Astrocyte of the spinal cord (primary cell): ENCODE results near the gene COX10.

Experiments used
- DNase-seq: peaks from one replicate; pipeline ENCODE4 v3.0.0; 2011; ENCODE audit warnings: low read depth, low spot score
- H3K4me3 ChIP-seq: 2 replicates; pipeline ENCODE4 v1.5.1; 2011; ENCODE audit warnings: low read depth, mild to moderate bottlenecking, low read length, moderate library complexity
- in situ Hi-C: cut with HindIII; loops from 2 replicates; pipeline ENCODE4 v1.10.0; 2017; ENCODE audit warnings: low sequenced_read_pairs
- TF ChIP-seq, protein P1 (sequence below): IDR thresholded peaks from 2 replicates; pipeline ENCODE4 v1.5.1; 2012; ENCODE audit warnings: low read depth, mild to moderate bottlenecking, low read length, inconsistent platforms

COX10 gene

DNA sequence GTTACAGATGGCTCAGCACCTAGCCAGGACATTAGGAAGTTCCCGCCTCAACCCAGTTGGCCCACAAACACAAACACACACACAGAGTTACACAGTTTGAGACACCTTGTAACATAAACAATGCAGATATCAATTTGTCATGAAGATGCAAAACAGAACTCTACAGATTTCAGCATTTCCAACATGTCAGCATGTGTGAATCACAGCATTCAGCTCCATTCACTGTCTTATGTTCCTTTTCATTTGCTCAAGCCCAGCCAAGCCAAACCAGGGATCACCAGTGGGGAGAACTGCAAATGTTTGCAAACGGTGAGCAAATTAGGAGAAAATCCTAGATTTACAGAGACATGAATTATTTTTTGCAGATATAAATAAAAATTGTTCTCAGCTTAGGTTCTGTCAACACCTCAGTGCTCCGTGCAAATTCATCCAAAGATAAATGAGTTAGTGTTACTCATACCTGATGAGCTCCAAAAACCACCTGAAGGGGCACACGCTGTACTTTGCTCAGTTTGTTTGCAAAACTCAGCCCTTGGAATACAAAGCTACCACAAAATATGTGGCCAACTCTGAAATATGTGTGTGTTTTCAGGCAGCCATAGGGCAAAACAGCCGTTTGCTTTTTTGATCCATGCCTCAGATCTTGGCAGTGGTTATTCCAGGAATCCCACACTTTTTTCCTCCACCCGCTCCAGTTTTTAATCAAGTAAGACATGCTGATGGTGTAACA, 16.3 kb upstream of the COX10 start:
- in situ Hi-C loops, result no loop called here
- no peak overlapping the region for H3K4me3 ChIP-seq
- peak; percentile 24 for DNase-seq
- TF ChIP-seq, protein P1, sequence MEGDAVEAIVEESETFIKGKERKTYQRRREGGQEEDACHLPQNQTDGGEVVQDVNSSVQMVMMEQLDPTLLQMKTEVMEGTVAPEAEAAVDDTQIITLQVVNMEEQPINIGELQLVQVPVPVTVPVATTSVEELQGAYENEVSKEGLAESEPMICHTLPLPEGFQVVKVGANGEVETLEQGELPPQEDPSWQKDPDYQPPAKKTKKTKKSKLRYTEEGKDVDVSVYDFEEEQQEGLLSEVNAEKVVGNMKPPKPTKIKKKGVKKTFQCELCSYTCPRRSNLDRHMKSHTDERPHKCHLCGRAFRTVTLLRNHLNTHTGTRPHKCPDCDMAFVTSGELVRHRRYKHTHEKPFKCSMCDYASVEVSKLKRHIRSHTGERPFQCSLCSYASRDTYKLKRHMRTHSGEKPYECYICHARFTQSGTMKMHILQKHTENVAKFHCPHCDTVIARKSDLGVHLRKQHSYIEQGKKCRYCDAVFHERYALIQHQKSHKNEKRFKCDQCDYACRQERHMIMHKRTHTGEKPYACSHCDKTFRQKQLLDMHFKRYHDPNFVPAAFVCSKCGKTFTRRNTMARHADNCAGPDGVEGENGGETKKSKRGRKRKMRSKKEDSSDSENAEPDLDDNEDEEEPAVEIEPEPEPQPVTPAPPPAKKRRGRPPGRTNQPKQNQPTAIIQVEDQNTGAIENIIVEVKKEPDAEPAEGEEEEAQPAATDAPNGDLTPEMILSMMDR, result no peak

DNA sequence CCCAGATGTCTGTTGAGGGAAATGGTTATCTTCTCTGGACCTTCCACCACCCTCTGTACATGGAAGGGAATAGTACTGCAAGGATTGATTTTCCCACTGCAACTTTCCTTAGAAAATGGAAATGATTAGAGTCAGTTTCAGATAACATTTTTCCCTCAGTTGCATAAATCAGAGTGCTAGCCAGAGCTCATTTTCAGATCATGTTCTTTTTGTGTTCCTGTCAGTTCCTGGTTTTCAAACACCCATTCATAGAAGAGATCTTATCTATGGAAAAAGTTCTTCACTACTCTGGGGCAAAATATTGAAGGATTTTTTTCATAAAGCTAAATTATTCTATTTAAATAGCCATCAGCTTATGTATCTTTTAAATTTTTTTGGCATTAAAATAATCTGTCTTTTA, 11.7 kb upstream of the COX10 start:
- H3K4me3 ChIP-seq, result no peak overlapping the region
- in situ Hi-C loops, result no loop called here
- no peak for DNase-seq
- TF ChIP-seq, protein P1, result no peak

DNA sequence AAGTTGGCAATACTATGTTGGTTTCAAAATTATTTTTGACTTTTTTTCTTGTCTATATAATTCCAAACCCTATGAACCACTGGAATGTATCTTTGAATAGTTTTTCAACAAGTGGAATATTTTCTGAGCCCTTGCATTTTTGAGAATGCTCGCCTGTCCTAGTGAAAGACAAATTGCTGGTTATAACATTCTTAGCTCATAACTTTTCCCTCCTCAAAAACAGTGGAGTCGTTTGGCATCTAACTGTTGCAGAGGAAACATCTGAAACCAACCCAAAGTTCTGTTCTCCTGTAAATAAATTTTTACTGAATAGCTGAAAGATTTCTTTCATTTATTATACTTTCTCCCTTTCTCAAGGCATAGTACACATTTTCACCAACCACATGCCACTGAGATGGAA, 11.3 kb upstream of the COX10 start:
- DNase-seq, result peak; percentile 42
- TF ChIP-seq, protein P1, result no peak
- no peak overlapping the region for H3K4me3 ChIP-seq
- in situ Hi-C loops, result no loop called here

DNA sequence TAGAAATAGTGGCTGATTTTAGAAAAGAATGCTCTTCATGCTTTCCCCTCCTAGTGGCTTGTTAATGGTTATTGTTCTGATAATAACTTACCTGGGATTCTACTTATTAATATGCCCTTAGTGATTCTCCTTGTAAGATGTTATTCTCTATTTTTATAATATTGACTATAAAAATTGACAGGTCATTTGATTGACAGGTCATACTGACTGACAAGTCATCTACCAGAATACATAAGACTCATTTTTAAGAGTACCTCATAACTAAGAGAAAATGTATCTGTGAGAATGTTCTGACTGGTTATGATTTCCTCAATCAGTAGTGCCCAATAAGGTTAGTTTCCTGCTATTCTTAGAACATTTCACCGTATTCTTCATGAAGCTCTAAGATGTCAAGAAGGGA, 8.6 kb upstream of the COX10 start:
- no peak overlapping the region for H3K4me3 ChIP-seq
- TF ChIP-seq, protein P1, result no peak
- in situ Hi-C loops, result no loop called here
- no peak for DNase-seq

DNA sequence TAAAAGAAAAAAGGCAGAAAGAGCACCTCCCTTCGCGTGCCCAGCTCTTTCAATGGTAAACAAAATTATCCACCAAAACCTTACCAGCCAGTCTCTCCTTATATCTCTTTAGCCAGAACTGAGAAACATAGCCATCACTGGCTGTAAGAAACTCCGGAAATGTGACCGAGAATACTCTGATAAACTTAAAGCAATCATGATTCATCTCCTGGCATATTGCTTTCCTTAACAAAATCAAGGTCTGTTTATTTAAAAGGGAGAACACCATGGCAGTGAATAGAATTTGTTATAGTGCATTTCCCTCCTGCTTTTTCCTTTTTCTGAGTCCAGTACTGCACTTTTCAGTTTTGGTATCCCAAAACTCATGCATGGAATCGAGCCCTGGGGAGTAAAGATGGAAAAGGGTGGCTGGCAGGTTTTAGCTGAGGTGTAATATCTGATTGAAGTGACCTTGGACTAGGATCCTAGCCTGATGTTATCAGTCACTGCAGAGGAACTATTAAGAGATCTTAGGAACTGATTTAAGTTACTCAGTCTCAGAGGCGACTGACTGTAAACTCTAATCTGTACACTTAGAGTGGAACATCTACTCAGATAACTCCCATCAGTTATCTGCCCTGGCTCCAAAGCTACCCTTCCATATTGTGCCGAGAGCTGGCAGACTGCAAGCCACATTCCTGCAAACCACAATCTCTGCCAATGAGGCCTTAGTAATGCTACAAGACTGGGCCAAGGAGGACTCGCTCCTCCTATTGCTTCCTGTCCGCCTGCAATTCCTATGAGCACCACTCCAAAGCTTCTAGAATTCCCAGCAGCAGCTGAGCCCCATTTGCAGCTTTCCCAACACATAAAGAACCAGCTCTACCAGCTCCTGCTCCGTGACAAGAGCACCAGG, 7.4 kb upstream of the COX10 start:
- in situ Hi-C loops, result no loop called here
- DNase-seq, result peak; percentile 81
- no peak overlapping the region for H3K4me3 ChIP-seq
- TF ChIP-seq, protein P1, result peak; percentile 8

DNA sequence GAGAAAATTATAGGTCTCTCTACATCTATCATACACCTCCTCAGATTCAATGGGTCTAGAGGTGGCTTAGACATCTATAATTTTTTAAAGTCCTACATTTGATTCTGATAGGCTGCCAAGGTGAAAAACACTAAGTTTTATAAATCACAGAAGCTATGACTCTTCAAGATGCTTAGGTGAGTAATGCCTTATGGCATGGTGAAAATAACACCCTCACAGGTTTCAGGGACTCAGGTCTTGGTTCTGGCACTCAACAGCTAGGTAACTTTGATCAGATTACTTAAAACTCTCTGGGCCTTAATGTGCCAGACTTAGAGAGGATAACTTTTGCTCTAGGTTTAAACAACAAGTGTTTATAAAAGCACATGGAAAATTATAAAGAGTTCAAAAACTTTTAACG, 2.0 kb upstream of the COX10 start:
- TF ChIP-seq, protein P1, result no peak
- DNase-seq, result no peak
- no peak overlapping the region for H3K4me3 ChIP-seq
- in situ Hi-C loops, result no loop called here
